Gastrocnemius medialis (tissue), 4 donors: Measurements from ENCODE around the gene LTBP4.

ENCODE experiments used
- CTCF ChIP-seq, 5 experiments: fragments of 450-650 bp in 3 of 5; fragments of 200-600 bp in 2 of 5; sonication (generic) in 2 of 5; IDR thresholded peaks in 4 of 5; conservative IDR thresholded peaks in 1 of 5; 1 replicate in 4 of 5; 2 replicates in 1 of 5; pipeline ENCODE4 v1.5.1; 2016 to 2019; ENCODE audit warnings: antibody characterized with exemption in 5 of 5, mild to moderate bottlenecking in 3 of 5, moderate library complexity in 3 of 5
- POLR2A ChIP-seq, 2 donors: fragments of 450-650 bp; IDR thresholded peaks; one replicate each; pipeline ENCODE4 v1.6.1; 2017; ENCODE audit warnings: antibody characterized with exemption in 2 of 2, mild to moderate bottlenecking in 2 of 2, moderate library complexity in 2 of 2

GRCh38 chr19:40616941-40617340 is 15.8 kb downstream of the LTBP4 start:
- TF ChIP-seq CTCF (IDR thresholded peaks at IDR 0.05 in 4 of 5, conservative IDR thresholded peaks at IDR 0.05 in 1 of 5) (no peak), POLR2A (IDR thresholded peaks at IDR 0.05) (no peak)
